Activated T-cell treated with anti-CD3 and anti-CD28 coated beads, Interleukin-2, amount 50 U/mL, for 24 hours (primary cell): Measurements from ENCODE around the gene PLB1.

Experiments
- DNase-seq: peaks from one replicate; pipeline ENCODE4 v3.0.0-alpha.2; 2020
- H3K27ac Mint-ChIP-seq: 2 replicates; pipeline ENCODE4 v1.8.0; 2020; ENCODE audit warnings: mild to moderate bottlenecking, mixed read lengths
- H3K27me3 Mint-ChIP-seq: 2 replicates; pipeline ENCODE4 v1.8.0; 2020; ENCODE audit warnings: mixed read lengths
- H3K36me3 Mint-ChIP-seq: 2 replicates; pipeline ENCODE4 v1.8.0; 2020; ENCODE audit warnings: low read depth, mixed read lengths
- H3K4me1 Mint-ChIP-seq: 2 replicates; pipeline ENCODE4 v1.8.0; 2020; ENCODE audit warnings: low read depth, mixed read lengths
- H3K4me3 Mint-ChIP-seq: 2 replicates; pipeline ENCODE4 v1.8.0; 2020; ENCODE audit warnings: mild to moderate bottlenecking, moderate library complexity, mixed read lengths
- H3K9me3 Mint-ChIP-seq: 2 replicates; pipeline ENCODE4 v1.8.0; 2020; ENCODE audit warnings: mixed read lengths

The PLB1 gene

DNA sequence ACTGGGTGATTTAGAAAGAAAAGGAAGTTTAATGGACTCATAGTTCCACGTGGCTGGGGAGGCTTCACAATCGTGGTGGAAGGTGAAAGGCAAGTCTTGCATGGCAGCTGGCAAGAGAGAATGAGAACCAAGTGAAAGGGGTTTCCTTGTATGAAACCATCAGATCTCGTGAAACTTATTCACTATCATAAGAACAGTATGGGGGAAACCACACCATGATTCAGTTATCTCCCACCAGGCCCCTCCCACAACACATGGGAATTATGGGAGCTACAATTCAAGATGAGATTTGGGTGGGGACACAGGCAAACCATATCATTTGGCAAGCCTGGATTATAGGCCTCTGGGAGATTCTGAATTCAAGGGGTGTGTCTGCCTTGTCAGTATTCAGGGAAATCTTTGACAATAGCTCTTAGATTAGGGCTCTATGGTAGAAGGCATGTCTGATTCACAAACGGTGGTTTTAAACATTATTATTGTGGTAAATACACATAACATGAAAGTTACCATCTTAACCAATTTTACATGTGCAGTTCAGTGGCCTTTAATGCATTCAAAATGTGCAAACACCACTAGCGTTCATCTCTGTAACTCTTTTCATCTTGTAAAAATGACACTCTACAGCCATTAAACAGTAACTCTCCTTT is 15.3 kb upstream of the PLB1 start:
- Mint-ChIP-seq H3K9me3 (peaks cover 2% of the 10 kb centered on the region), H3K36me3 (no peaks in the 10 kb centered on the region), H3K27ac (peak overlapping the region; percentile 34), H3K4me1 (peaks cover 17% of the 10 kb centered on the region), H3K27me3 (peaks cover 4% of the 10 kb centered on the region), H3K4me3 (no peak overlapping the region)
- DNase-seq: peak; percentile 12

DNA sequence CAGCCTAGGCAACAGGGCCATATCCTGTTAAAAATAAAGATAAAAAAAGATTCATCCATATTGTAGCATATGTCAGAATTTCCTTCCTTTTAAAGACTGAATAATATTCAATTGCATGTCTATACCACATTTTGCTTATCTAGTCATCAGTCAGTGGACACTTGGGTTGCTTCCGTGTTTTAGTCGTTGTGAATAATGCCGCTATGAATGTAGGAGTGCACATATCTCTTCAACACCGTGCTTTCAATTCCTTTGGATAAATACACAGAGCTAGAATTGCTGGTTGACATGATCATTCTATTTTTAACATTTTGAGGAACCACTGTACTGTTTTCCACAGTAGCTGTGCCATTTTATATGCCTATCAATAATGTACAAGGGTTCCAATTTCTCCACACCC is 14.0 kb upstream of the PLB1 start:
- H3K27ac Mint-ChIP-seq: no peak overlapping the region
- DNase-seq: no peak
- H3K36me3 Mint-ChIP-seq: no peaks in the 10 kb centered on the region
- H3K4me3 Mint-ChIP-seq: no peak overlapping the region
- H3K27me3 Mint-ChIP-seq: peaks cover 4% of the 10 kb centered on the region
- peaks cover 17% of the 10 kb centered on the region for H3K4me1 Mint-ChIP-seq
- peaks cover 2% of the 10 kb centered on the region for H3K9me3 Mint-ChIP-seq

DNA sequence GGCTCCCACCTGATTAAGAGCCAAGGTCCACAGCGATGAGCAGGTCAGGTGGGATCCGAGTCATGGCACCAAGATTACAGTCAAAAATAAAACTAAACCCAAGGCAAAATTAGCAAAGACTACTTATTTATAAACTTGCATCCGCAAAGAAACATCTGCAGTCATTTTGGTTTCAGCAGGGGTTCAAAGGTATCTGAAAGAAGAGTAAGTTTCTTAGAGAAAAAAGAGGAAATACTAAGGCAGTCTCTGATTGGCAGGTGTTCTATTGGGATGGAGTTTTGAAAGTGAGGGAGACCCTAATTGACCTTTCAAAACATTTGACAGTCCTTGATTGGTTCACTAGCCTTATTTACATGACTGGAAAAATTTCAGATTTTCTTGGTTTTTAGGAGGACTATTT is 11.0 kb upstream of the PLB1 start:
- H3K9me3 Mint-ChIP-seq: peaks cover 2% of the 10 kb centered on the region
- no peak overlapping the region for H3K27ac Mint-ChIP-seq

DNA sequence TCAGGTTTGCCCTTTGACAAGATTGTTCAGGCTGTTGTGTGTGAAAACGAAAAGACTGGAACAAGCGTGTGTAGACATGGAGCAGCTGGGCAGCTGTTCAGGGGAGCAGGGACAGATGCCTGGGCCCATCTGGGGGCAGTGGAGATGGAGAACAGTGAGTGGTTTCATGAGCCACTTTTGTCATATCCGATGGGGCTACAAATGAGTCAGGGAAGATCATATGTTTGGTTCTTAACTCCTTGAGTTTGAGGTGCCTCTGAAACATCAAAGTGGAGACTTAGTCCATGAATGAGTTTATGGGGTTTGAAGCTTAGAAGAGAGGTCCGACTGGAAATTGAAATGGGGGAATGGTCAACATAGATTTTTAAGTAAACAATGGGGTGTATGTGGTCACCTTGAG is 9.3 kb upstream of the PLB1 start:
- Mint-ChIP-seq H3K4me3 (no peak overlapping the region), H3K36me3 (no peaks in the 10 kb centered on the region), H3K4me1 (no peaks in the 10 kb centered on the region), H3K9me3 (no peaks in the 10 kb centered on the region), H3K27me3 (peaks cover 4% of the 10 kb centered on the region), H3K27ac (no peak overlapping the region)
- DNase-seq: no peak

More for the DNA sequence above, 11.0 kb upstream of the PLB1 start:
- no peak for DNase-seq
- H3K36me3 Mint-ChIP-seq: no peaks in the 10 kb centered on the region
- H3K4me3 Mint-ChIP-seq: no peak overlapping the region
- peaks cover 4% of the 10 kb centered on the region for H3K27me3 Mint-ChIP-seq
- peaks cover 11% of the 10 kb centered on the region for H3K4me1 Mint-ChIP-seq

DNA sequence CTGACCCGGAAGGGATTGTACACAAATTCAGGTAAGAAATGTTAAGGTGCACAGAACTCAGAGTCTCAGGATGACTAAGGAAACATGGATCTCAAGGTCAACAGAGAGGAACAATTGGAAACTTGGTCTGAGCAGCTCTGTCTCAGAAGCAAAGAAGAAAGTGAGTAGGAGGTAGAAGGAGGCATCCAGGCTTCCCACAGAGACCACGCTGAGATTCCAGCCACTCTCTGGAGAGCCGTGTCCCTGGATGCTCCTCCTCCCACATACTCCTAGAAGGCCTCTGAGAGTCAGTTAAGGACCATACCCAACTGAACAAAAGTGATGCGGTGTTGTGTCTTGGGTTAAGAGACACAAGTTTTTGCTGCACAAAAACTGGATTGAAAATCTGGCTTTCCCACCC is 8.6 kb upstream of the PLB1 start:
- Mint-ChIP-seq H3K9me3 (no peaks in the 10 kb centered on the region), H3K4me1 (no peaks in the 10 kb centered on the region), H3K4me3 (no peak overlapping the region), H3K27ac (no peak overlapping the region), H3K36me3 (no peaks in the 10 kb centered on the region), H3K27me3 (peaks cover 4% of the 10 kb centered on the region)
- peak; percentile 6 for DNase-seq

DNA sequence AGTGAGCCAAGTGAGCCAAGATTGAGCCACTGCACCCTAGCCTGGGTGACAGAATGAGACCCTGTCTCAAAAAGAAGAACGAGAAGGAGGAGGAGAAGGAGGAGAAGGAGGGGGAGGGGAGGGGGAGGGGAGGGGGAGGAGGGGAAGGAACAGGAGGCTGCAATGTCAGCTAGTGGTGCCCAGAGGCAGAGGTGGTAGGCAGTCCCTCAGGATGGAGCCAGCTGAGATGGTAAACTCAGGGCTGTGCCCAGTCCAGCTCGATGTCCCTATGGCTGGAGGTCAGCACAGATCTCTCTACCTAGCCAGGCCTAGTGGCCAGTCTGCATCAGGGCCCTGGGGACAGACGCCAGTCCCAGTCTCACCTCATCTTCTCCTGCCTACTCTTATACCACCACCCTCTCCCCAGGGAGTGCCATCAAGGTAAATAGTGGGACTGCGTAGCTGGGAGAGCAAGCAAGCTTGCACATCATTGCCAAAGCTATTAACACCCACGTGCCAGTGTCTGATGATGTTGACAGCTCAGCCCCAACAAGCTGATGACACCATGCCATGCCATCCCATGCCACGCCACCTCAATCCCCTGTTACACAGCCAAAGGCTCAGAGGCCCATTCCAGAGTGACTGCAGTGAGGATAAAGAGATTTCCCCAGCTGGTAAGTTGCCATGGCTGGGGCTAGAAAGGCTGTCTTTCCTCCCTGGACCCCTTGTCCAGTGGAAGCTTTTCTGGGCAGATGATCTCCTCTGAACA is 7.6 kb upstream of the PLB1 start:
- H3K36me3 Mint-ChIP-seq: no peaks in the 10 kb centered on the region
- no peak overlapping the region for H3K27ac Mint-ChIP-seq
- no peaks in the 10 kb centered on the region for H3K4me1 Mint-ChIP-seq
- H3K27me3 Mint-ChIP-seq: peaks cover 3% of the 10 kb centered on the region
- no peak for DNase-seq
- no peaks in the 10 kb centered on the region for H3K9me3 Mint-ChIP-seq
- H3K4me3 Mint-ChIP-seq: no peak overlapping the region

DNA sequence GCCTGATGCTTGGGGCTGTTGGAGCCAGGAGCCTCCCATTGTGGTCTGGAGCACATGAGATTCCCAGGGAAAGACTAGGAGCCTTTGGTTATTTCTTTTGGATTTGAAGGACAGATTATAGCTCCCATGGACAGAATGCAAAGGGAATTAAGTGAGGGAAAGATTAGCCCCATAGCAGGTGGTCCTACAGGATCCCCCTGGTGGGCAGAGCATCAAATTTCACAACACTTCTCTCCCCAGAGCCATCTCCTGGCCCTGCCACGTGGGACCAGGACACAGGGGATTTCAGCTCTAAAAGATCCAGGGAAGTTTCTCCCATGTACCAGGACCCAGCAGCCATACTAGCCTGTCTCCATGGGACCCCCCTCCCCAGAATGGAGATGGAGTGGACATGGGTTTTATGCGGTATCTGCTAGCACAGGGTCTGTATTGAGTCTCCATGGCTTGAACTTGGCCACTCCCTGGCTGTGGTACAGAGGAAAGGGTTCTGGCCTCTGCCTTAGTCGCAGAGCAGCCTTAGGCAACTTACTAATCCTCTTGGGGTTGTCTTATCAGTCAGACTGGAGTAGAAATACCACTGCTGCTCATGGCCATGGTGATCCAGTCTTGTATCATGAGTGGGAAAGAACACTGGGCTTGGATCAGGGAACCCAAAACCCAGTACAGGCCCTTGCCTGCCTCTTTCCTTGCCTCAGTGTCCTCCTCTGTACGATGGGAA is 6.8 kb upstream of the PLB1 start:
- Mint-ChIP-seq H3K4me1 (no peaks in the 10 kb centered on the region), H3K27me3 (no peaks in the 10 kb centered on the region), H3K4me3 (no peak overlapping the region), H3K27ac (no peak overlapping the region), H3K9me3 (no peaks in the 10 kb centered on the region), H3K36me3 (no peaks in the 10 kb centered on the region)
- DNase-seq: no peak

DNA sequence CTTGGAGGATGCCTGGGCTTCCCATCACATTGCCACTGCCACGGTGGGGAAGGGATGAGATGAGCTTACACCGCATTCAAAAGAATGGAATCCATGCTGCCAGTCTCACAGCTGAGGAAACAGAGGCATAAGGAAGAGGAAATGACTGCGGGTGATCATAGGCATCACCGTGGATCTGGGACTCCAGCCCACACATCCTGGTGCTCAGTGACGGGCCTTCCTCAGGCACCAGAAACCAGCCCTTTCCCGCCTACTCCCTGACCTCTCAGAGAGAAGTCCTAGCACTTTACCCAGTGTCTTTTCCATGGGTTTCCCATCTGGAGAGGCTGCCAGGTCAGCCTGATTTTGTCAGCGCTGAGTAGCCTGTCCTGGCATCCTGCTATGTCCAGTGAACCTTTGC is 5.3 kb upstream of the PLB1 start:
- no peaks in the 10 kb centered on the region for H3K36me3 Mint-ChIP-seq
- no peaks in the 10 kb centered on the region for H3K27me3 Mint-ChIP-seq
- no peak overlapping the region for H3K4me3 Mint-ChIP-seq
- H3K9me3 Mint-ChIP-seq: no peaks in the 10 kb centered on the region
- no peaks in the 10 kb centered on the region for H3K4me1 Mint-ChIP-seq
- no peak for DNase-seq
- H3K27ac Mint-ChIP-seq: no peak overlapping the region

DNA sequence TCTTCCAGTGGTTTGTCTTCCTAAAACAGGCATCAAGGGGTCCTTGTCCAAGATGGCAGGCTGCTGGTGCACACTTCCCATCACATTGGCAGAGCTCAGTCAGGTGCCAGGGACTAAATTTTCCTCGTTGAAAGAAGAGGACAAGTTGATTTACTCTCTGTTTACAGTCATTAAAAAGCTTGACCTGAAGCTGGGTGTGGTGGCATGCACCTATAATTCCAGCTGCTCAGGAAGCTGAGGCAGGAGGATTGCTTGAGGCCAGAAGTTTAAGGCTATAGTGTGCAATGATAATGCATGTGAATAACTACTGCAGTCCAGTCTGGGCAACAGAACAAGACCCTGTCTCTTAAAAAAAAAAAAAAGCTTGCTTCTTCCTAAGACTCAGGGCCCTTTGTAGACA is 3.6 kb upstream of the PLB1 start:
- H3K4me1 Mint-ChIP-seq: no peaks in the 10 kb centered on the region
- H3K27ac Mint-ChIP-seq: no peak overlapping the region
- H3K4me3 Mint-ChIP-seq: no peak overlapping the region
- no peaks in the 10 kb centered on the region for H3K9me3 Mint-ChIP-seq
- H3K27me3 Mint-ChIP-seq: no peaks in the 10 kb centered on the region
- H3K36me3 Mint-ChIP-seq: no peaks in the 10 kb centered on the region
- DNase-seq: no peak

DNA sequence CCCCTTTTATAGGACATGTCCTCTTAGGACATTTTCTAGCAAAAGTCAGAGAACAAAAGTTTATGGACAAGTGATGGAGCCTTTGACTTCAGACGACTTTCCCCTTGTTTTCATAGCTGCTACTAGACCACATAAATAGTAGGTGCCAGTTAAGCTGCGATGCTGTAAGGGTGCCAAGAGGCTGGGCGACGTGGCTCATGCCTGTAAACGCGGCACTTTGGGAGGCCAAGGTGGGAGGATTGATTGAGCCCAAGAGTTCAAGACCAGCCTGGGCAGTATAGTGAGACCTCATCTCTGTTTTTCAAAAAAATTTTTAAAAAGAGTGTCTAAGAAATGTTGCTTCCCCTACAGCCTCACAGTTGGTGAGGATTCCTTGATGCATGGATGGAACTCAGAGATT is 2.2 kb upstream of the PLB1 start:
- no peaks in the 10 kb centered on the region for H3K36me3 Mint-ChIP-seq
- H3K27ac Mint-ChIP-seq: no peak overlapping the region
- no peaks in the 10 kb centered on the region for H3K4me1 Mint-ChIP-seq
- no peak for DNase-seq
- H3K27me3 Mint-ChIP-seq: no peaks in the 10 kb centered on the region
- no peaks in the 10 kb centered on the region for H3K9me3 Mint-ChIP-seq
- H3K4me3 Mint-ChIP-seq: no peak overlapping the region

DNA sequence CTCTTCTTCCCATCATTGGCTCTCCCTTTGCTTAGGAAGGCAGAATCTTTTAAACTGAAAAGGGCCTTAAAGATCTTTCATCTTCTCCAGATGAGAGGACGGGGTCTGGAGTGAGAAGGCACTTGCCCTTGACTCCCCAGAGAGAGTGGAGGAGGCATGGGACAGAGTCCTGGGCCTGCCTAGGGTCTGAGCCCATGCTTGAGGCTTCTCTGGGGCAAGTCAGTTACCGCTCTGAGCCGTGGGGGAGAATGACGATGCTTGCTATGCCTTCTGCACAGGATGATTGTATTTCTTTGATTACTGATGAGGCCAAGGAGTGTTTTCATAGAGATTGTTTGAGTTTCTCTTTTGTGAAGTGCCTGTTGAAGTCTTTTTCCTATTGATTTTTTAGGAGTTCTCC is 921 bp downstream of the PLB1 start:
- Mint-ChIP-seq H3K27ac (no peak overlapping the region), H3K9me3 (no peaks in the 10 kb centered on the region), H3K4me1 (no peaks in the 10 kb centered on the region), H3K27me3 (no peaks in the 10 kb centered on the region), H3K36me3 (no peaks in the 10 kb centered on the region), H3K4me3 (no peak overlapping the region)
- no peak for DNase-seq

DNA sequence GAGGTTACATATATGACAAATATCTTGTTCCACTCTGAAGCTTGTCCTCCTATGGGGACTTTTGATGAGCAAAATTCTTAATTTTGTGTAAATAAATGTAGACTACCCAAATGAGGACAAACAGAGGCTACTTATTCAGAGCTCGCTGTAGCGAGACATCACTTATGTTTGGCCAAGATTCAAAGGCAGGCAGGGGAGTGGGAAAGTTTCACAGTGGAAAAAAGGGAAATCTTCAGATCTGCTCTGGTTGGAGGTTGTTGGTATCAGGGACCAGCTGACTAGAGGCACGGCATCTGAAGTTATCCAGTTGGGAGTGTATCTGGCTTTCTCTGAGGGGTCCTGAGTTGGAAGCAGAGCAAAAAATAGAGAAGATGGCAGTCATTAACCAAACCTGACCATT is 1.3 kb downstream of the PLB1 start:
- no peak overlapping the region for H3K27ac Mint-ChIP-seq

DNA sequence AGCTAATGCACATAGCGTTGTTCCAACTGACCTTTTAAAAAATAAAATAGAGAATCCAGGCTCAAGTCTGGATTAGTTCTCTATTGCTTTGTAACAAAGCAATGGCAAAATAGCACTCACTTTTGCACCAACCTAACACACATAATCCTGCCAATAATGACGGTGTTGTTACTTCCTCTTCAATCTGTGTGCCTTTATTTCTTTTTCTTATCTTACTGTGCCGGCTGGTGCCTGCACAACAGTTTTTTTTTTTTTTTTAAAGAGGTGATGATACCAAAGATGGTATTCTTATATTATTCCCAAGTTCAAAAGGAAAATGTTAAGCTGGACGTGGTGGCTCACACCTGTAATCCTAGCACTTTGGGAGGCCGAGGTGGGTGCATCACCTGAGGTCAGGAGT is 3.4 kb downstream of the PLB1 start:
- no peaks in the 10 kb centered on the region for H3K4me1 Mint-ChIP-seq
- no peaks in the 10 kb centered on the region for H3K27me3 Mint-ChIP-seq
- no peaks in the 10 kb centered on the region for H3K36me3 Mint-ChIP-seq
- H3K27ac Mint-ChIP-seq: no peak overlapping the region
- no peak for DNase-seq
- H3K4me3 Mint-ChIP-seq: no peak overlapping the region
- no peaks in the 10 kb centered on the region for H3K9me3 Mint-ChIP-seq

More for the DNA sequence above, 1.3 kb downstream of the PLB1 start:
- Mint-ChIP-seq H3K9me3 (no peaks in the 10 kb centered on the region), H3K27me3 (no peaks in the 10 kb centered on the region), H3K4me3 (no peak overlapping the region), H3K36me3 (no peaks in the 10 kb centered on the region), H3K4me1 (no peaks in the 10 kb centered on the region)
- no peak for DNase-seq

DNA sequence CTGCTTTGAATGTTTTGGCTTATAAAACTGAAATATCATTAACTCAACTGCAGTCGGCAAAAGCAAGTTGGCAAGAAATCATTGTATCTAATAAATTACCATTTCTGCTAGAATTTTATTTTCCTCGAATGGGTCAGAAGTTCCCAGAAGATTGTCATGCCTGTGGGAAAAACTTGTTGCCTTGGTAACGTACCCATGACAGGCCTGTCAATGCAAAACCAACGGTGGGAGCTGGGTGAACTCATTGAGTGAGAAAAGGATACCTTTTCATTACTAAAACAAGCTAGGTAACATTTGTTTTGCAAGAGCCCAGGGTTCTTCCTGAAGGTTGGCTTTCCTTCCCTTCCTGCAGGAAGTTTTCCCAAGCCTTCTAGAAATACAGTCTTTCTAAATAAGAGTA is 9.5 kb downstream of the PLB1 start:
- DNase-seq: no peak
- no peaks in the 10 kb centered on the region for H3K9me3 Mint-ChIP-seq
- no peaks in the 10 kb centered on the region for H3K27me3 Mint-ChIP-seq
- no peaks in the 10 kb centered on the region for H3K36me3 Mint-ChIP-seq
- H3K4me1 Mint-ChIP-seq: peaks cover 17% of the 10 kb centered on the region
- no peak overlapping the region for H3K27ac Mint-ChIP-seq
- no peak overlapping the region for H3K4me3 Mint-ChIP-seq
